ENCODE measurements around the gene USP48.

DNA sequence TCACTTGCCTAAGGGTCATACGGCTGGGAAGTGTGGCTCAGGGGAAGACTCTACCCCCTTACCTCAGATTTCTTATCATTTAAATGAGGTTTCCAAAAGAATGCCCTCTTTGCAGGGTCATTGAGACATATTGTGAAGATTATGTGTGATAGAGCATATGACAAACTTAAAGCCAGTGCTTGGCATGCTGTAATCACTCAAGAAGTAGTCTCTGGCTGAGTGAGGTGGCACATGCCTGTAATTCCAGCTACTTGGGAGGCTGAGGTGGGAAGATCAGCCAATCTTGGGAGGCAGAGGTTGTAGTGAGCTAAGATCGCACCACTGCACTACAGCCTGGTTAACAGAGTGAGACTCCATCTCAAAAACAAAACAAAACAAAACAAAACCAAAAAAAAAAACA lies 21.6 kb upstream of the USP48 start:
- TF ChIP-seq CTCF (IDR thresholded peaks at IDR 0.05) = no peak
- TF ChIP-seq POLR2A (IDR thresholded peaks at IDR 0.05) = no peak

Measured in esophagus squamous epithelium (tissue), 4 donors.